T follicular helper cell (primary cell): Measurements from ENCODE around the gene AKNA.

ENCODE experiments used
- DNase-seq: peaks from one replicate; pipeline ENCODE4 v3.0.0-alpha.2; 2020; ENCODE audit warnings: low read depth
- total RNA-seq, 2 experiments: gene quantifications; one replicate each; lab custom pipeline; 2026; lab: John Stamatoyannopoulos, UW

The AKNA gene
- total RNA-seq: 190 to 785 reads per million in 2 experiments

- DNase-seq: peak; percentile 75
Measured at GRCh38 chr9:114387680-114388356, at the start of gene AKNA. Gene AKNA (minus strand): TSS chr9:114387982. CDS start chr9:114381333, 6,649 bp downstream.

DNA sequence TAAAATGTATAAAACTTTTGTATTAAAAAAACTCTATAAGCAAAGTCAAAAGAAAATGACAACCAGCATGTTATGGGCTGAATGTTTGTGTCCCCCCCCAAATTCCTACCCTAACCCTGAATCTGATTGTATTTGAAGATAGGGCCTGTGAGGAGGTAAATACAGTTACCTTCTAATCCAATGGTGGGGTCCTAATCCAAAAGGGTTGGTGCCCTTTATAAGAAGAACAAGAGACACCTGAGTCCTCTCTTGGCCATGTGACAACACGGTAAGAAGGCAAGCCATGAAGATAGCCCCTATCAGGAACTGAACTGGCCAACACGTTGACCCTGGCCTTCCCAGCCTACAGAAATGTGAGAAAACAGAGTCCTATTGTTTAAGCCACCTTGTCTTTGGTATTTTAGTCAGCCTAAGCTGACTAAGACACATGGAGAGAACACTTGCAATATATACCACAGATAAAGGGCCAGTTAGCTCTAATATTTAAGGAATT is 49.7 kb upstream of the AKNA start:
- DNase-seq: no peak

DNA sequence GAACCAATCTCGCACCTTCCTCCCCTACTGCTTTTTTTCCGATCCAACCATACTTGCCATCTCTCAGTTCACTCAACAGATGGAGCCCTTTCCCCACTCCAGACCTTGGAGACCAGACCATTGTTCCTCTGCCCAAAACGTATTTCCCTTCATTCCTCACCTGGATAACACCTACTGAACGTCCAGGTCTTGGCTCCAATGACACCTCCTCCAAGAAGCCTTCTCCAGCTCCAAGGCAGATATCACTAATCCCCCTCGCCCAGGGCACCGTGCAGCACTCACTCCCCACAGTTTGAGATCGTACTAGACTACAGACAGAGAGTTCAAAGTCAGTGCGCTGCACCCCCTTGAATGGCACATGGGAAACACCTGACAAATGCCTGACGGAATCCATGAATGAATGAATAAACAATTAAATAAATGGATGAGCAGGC is 47.1 kb upstream of the AKNA start:
- DNase-seq: no peak

GRCh38 chr9:114433720-114434255 is 46.0 kb upstream of the AKNA start:
- no peak for DNase-seq

GRCh38 chr9:114433086-114433485 is 45.3 kb upstream of the AKNA start:
- DNase-seq: no peak

GRCh38 chr9:114432323-114433067 is 44.7 kb upstream of the AKNA start:
- DNase-seq: no peak

- no peak for DNase-seq
Measured at GRCh38 chr9:114431770-114432169, 44.0 kb upstream of the AKNA start.

DNA sequence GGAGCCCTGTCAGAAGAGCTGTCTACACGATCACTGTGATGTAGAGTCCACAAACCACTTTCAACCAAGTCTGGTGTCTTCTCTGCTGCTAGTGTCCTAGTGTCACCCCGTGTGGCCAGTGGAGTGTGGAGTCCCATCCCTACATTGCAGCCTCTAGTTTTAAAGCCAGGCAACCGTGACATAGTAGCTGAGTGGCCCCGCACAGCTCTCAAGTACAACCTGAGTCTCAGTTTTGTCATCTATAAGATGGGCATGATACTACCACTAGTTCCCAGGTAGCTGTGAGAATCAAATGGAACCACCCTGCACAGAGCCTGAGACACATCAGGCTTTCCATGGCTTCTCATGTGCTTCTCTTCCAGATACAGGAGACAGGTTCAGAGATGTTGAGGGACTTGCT is 43.2 kb upstream of the AKNA start:
- no peak for DNase-seq

DNA sequence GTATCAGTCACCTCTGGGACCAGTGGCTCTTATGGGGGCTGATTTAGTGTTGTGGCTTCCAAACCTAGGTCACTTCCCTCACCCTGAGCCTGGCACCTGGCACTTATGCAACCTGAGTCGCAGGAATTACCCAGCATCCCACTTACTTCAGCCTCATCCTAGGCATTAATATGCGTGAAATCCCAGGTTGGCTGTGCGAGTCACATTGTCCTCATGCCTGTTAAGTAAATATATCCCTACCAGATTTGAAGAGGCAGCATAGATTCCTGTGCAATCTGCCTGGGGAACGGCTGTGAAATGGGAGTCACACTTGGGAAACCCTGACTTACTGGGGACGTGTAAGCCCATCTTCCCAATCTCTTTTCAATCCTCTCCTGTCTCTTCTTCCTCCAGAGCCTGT is 42.7 kb upstream of the AKNA start:
- no peak for DNase-seq

DNA sequence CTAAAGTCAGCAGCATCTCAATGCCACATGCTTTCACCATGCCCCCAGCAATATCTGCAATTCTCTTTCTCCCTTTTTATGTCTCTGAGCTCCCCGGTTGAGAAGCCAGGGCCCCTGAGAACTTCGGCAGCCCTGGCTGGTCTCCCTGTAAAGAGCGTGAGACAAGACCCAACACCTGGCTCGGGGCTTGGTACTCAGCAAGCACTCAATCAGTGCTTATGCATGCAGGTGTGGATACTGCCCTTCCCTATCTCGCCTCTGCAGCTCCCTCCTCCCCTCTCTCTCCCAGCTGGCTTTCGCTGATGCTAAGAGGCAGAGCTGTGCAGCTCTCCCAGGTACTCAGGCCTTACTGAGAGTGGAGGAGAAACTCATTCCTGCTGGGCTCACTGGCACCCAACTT is 41.7 kb upstream of the AKNA start:
- DNase-seq: no peak

DNA sequence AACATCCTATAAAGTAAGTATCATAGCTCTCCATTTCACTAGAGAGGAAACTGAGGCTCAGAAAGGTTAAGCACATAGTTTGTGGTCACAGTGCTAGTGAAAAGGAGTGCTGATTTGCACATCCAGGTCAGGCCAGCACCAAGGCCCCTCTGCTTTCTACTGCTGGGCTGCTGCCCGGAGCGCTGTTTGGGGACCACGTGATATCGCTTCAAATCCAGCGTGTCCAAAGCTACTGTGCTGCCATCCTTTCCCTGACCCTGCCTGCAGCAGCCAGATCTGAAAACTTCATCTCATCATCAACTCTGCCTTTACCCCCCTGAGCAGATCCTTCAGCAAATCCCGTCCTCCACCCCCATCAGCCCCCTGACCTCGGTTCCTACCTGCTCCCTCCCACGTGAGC is 40.7 kb upstream of the AKNA start:
- DNase-seq: no peak

DNA sequence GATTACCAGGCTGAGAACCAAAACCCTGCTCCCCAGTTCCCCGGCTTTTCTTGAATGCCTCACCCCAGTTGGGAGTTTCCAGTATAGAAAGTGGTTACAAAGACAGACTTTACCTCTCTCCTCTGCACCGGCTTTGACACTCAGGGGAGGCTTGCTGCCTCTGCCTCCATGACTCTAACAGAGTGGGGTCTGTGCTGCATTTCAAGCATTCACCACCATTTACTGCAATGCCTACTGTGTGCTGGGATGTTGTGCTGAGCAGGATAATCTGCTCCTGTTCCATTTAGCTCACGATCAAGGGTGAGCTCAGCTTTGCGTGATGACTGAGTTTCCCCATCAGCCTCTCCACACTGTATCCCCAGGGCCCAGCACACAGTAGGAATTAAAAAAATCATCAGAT is 39.9 kb upstream of the AKNA start:
- no peak for DNase-seq

DNA sequence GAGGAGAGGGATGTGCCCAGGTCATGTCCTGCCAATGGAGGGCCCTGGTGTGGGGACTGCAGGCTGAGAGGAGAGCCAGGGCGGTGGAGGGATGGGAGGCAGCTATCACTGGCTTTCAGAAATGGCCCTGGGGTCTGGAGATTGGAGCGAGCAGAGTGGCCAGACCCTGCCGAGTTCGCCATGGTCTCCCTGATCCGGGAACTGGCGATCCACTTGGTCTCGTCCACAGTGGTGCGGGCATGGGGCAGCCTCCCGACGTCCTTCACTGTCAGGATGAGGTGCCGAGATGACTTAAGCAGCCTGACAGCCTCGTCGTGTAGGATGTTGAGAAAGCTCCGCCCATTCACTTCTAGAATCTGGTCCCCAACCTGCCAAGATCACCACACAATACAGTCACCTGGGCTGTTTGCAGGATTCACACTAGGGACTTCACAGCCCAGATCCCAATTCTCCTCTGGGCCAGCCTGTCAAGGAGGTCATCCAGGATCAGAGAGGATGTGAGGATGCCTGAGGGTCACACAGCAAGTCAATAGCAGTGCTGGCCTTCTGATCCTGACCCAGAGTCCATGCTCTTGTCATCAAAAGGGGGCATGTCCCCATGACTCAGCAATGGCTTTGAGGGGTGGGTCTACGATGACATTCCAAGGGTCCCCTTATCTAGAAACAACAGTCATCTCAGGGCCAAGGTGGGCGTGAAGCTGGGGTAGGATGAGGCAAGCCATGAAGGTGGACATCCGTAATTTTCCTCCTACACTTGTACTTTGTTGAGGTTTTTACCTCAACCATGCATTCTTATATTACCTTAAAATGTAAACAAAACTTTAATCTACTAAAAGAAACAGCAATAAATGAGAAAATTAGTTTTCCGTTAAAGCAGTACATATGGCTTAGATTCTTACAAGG is 38.5 kb upstream of the AKNA start:
- DNase-seq: no peak

GRCh38 chr9:114425126-114425525 is 37.3 kb upstream of the AKNA start:
- DNase-seq: no peak

DNA sequence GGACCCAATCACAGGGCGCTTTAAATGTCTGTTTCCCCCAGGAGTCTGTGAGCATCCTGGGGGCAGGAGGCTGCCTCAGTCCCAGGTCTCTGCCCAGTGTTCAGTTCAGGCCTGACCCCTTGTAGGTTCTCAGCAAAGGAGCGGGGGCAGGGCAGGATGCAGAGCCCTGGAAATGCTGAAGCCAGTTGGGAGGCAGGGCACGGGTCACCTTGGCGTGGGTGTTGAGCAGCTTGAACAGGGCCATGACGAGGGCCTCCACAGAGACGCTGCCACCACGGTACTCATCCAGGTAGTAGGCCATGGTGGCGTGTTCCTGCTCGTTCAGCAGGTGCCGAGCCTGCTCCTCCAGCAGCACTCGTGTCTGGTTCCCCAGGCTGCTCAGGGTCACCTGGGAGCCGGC is 36.3 kb upstream of the AKNA start:
- DNase-seq: no peak

DNA sequence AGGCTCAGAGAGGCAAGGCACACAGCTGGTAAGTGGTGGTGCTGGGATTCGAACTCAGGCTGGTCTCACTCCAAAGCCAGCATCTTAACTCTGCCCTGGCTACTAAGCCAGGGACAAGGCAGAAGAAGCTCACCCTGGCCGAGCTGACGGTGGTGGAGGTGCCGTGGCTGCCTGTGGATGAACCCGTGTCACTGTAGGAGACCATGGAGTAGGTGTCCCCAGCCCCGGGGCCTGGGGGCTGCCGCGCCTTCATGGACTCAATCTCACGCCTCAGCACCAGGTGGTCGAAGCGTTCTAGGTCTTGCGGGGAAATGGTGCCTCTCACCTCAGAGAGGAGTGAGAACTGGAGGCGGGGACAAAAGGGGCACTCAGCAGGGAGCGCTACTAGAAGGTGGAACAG is 35.4 kb upstream of the AKNA start:
- no peak for DNase-seq

- no peak for DNase-seq
Measured at GRCh38 chr9:114421147-114421546, 33.4 kb upstream of the AKNA start.

DNA sequence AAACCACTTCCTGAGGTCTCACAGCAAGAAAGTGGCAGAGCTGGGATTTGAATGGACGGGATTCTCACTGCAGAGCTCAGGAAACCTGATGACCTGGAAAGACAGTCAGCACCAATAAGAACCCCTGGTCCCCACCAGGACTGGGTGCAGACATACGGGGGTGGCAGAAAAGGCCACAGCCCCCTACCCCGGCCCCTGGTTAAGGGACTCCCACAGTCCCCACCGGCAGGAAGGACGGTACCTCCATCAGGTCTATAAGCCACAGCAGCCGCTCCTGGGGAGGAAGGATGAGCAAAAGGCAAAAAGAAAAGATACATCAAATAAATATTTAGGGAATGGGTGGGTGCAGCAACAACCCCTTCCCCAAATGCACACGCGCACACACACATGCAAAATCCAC is 32.0 kb upstream of the AKNA start:
- DNase-seq: no peak

- DNase-seq: no peak
Measured at GRCh38 chr9:114418053-114418452, 30.3 kb upstream of the AKNA start.

DNA sequence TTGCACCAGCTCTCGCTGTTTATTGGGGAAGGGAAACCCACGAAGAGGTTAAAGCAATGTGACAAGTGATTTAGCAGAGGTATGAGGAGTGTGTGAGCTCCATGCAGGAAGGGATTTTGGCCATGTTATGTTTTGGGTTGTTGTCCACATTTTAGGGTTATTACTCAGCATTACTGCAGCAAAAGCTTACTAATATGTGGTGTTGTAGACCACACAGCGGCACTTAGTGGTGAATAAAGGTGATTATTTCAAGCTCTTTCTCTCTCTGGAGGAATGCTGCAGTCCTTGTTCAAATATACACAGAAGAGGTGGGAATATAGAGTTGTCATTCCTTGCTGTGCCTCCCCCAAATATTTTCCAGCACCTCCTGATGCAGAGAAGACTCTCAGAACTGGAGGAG is 29.7 kb upstream of the AKNA start:
- no peak for DNase-seq

DNA sequence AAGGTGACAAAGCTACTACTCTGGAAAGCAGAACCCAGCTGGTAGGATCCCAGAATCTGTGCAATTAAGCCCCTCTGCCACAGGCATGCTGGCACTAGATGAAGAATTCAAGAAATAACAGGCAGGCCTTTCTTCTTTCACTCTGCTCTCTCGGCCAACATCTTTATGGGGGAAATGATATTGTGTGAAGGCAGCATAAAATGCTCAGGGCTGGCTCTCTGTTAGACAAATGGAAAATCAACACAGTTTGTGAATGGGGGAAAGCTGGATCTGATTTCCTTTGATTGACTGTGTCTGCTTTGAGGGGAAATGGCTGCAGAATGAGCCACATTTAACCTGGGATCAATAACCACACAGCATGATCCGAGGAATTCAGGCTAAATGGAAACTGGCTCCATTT is 29.1 kb upstream of the AKNA start:
- DNase-seq: no peak

DNA sequence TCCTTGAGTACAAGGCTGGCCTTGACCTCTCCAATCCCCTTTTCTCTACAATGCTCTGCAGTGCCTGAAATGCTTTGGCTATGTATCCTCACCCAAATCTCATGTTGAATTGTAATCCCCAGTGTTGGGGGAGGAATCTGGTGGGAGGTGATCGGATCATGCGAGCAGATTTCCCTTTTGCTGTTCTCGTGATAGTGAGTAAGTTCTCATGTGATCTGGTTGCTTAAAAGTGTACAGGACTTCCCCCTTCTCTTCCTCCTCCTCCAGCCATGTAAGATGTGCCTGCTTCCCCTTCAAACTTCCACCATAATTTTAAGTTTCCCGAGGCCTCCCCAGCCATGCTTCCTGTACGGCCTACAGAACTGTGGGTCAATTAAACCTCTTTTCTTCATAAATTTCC is 28.5 kb upstream of the AKNA start:
- no peak for DNase-seq
